Measurements from ENCODE around the gene TMEM129.

TMEM129 gene

DNA sequence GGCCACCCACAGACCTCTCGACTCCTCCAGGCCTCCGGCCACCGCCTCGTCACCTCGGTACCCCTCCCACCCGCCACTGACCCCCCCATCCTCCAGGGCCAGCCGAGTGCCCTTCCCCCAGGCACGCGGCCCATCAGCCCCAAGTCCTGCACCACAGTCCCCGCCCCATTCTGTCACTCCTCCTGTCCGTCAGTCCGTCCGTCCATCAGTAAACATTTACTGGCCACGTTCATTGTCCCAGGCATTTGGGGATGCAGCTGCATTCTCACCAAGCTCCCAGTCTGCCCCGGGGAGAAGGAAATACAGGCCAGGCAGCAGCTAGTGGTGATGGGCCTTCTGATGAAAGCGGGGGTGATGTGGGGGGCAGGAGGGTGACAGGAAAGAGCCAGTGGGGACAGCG is 36.7 kb upstream of the TMEM129 start:
- no peak for DNase-seq

DNA sequence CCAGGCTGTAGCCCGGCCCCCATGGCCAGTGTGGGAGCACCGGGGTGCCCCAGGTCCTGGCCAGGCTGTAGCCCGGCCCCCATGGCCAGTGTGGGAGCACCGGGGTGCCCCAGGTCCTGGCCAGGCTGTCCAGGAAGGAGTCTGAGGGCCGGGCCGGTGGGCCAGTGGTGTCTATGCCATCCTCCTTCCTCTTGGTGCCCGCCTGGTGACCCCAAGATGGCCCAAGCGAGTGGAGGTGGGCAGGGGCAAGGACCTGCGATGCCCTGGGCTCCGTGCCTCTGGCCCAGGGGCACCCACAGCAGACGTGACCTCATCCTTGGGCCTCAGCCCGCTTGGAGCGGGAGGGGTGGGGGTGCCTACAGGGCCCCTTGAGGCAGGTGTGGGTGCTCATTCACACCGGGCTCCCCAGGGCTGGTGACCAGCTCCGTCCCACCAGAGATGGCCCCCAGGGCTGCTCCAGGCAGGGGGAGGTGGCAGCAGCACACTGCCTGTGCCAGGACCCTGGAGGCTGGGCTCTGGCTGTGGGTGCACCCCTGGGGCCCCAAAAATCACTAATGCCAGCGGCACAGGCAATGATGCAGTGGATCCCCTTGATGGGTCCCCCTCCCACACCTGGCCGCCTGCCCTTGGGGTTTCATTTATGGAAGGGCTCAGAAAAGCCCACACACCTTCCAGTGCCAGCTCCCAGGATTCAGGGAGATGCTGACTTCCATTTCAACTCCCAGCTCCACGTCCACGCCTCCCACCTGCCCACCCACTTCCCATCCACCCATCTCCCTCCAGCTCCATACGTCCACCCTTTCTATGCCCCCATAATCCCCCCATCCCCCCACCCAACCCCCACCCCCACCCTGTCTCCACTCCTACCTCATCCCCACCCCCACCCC is 36.0 kb upstream of the TMEM129 start:
- DNase-seq: no peak

DNA sequence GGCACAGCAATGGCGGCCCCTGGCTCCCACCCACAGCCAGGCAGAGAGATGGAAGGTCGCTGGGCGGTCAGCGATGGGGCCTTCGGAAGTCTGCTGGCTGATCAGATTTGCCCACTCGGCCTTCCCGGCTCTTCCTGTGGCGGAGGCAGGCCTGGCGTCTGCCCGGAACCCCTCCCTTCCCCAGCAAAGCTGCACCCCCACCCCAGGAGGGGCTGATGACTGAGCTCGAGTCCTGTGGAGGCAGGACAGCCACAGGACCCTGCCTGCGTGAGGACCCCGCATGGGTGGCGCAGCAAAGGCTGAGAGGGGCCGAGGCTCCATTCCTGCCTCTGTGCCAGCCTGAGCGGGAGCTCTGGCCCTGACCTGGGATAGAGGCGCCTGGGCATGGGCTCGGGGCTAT is 35.0 kb upstream of the TMEM129 start:
- DNase-seq: no peak

DNA sequence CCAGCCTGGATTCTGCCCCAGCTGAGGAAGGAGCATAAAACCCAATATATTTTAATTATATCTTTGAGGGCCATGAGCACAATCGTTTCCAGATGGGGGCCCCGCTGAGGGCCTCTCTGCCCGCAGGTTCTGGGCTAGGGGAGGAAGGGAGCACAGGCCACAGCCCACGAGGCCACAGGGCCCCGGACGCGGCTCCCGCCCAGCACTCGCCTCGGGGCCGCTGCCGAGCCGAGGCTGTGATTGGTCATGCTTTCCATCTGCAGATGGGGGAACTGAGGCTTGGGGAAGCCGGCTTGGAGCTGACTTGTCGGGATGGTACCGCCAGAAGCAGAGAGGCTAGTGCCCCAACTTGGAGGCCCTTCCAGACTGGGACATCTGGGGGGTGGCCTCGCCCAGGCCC is 34.2 kb upstream of the TMEM129 start:
- no peak for DNase-seq

DNA sequence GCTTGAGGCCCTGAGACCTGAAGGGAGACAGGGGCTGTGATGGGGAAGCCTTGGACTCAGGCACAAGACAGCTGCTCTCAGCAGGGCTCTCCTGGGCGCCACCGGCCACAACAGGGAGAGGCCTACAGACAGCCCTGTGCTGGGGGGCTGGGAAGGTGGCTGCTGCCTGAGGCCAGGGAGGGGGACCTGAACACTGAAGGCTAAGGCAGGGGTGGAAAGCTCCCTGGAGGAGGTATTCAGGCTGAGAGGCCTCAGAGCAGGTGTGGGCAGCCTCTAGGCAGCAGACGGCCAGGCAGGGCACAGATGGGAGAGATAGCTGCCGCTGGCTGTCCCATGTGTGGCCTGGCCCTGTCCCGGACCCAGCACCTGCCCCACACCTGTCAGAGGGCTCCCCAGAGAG is 33.2 kb upstream of the TMEM129 start:
- DNase-seq: no peak

DNA sequence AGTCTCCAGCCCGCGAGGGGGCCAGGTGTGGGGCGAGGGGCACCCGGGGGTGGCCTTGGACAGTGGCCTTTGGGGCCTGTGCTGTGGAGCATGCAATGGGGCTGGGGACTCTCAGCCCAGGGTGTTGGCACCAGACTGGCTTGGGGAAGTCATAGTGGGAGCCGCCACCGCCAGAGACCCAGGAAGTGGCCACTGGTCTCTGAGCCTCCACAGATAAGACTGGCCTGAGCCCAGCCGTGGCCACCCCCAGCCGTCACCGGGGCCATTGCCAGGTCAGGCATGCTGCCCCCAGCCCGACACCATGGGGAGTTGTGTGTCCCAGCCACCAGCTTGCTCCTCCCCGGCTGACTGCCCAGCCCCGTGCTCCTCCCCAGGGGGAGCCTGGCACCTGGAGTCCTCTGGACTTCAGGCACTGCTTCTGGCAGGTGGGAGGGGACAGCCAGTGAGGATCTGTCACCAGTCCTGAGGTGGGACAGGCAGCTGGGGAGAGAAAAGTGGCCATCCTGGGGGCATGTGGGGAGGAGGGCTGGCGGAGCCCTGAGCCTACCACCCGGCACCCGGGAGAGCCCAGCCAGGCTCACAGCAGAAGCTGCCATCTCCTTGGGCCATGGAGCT is 32.7 kb upstream of the TMEM129 start:
- no peak for DNase-seq

DNA sequence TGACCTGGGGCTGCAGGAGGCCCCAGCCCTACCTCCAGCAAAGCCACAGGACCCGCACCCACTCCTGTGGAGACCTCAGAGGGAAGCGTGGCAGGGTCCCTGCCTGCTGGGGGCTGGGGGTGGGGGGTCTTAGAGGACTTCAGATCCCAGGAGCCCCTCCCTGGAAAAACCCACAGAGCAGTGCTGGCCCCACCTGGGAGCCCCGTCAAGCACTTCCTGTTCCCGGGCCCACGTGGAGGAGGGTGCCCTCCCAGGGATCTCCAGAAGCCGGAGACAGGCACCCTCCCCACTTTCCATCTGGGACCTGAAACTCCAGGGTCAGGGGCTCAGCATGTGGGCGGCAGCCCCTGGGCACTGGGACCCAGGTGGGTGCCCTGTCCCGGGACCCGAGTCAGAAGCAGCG is 32.2 kb upstream of the TMEM129 start:
- DNase-seq: no peak

DNA sequence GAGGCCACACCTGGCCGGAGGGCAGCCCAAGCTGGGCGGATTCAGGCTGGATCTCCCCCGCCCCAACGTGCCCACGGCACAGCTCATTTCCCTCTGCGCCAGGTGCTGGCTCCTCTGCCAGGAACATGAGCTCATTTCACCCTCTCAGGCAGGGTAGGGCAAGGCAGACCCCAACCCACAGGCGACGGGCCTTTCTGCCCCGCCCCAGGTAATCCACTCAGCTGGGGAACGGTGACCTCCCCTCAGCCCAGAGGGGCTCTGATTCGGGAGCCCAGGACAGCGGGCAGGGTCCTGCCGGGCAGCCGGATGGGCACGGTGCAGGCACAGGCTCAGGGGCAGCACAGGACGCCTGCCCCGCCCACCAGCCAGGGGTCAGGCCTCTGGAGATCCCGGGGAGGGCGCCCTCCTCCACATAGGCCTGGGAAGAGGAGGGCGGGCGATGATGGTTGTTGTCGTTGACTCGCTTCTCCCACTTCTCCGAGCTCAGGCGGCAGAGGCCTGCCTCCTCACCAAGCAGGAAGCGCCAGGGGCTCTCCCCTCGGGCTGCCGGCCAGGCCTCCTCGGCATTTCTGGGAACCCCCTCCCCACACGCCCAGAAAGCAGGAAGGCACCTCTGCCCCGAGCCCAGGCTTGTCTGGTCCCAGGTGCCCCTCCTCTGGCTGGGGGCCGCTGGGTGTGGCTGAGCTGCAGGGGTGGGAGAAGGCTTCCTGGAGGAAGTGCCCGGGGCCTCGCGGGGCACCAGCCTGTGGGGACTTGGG is 31.3 kb upstream of the TMEM129 start:
- peak; percentile 7 to 15 for DNase-seq

DNA sequence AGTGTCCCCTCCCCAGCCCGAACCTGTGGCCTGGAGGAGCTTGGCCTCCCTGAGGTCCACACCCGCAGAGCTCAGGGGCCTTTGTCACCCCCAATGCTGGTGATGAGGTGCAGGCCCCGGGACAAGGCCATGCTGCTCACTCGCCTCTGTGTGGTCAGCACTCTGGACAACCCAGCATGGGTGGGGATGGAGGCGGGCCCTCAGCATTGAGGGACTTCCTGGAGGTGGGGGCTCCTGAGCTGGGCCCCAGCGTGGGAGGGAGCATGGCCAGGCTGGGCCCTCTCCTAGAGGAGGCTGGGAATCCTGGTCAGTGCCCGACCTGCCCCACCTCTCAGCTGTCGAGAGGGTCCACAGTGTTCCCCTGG is 30.8 kb upstream of the TMEM129 start:
- no peak for DNase-seq

DNA sequence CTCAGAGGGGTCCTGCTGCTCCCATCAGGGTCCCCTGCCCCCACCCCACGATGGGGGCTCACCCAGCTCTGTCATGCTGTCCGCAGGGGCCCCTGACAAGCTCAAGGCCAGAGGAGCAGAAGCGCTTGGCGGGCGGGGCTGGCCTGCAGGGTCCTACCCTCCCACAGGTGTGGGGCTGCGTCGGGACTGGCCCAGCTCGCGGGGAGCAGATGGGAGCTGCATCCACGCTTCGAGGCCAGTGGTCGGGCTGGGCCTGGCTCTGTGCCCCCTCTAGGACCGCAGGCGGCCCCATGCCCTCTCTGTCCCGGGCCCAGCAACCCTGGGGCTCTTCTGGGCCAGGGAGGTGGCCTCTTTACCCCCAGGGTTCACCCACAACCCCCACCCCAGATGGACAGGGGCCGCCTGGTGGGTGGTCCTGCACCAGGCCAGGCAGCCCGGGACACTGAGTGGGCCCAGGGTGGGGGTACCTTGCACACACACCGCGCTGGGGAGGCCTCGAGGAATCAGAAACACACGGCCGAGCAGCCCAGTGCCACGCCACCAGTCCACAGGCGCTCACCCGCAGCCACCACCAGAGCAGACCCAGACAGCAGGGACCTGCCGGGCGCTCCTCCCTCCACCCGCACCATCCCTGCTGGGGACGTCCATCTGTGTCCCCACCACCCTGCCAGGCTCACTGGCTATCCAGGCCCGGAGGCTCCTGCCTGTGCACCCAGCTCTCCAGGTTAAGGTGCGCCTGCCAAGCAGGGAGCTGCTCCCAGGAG is 30.2 kb upstream of the TMEM129 start:
- no peak for DNase-seq

DNA sequence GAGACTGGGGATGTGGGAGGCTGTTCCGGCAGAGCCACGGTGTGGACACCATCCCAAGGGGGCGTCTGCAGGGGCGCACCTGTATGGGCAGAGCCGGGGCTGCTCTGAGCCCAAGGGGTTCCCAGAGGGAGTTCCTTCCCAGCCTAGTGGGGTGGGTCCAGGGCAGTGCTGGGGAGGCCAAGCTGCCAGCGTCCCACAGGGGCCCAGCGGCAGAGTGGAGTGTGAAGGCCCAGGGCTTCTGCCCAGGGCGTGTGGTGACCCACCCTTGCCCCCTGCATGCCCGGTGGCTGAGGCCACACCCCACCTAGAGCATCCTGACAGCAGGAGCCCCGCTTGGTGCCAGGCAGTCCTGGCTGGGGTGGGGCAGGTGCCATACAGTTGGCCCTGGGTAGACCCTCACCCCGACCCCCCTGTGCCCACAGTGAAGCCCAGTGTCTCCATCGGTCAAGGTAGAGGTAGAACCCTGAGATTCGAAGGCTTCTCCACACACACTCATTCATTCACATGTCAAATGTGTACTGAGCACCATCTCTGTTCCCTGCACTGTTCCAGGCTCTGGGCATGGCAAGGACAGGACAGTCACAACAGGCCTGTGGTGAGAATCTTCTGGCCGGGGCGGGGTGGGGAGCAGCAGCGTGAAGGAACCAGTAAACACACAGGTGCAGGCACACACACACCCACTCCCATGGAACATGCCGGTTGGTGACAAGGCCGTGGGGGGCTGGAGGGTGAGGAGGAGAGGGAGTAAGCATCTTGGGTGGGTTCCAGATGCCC is 29.4 kb upstream of the TMEM129 start:
- DNase-seq: no peak

DNA sequence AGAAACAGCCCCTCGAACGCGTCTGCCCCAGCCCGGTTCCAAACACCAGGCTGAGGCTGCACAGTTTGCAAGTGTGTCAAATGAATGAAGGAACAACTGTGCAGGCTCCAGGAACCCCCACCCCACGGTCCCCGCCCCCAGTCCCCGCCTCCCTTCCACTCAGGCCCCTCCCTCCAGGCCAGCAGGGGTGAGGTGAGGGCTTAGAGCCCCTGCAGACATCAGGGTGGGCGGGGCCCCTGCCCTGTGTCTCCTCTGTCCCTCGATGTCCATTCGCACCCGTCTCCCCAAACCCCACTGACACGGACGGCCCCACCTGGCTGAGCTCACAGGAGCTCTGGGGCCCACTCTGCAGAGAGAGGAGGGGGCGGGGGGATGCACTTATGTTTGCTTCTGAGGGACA is 28.7 kb upstream of the TMEM129 start:
- no peak for DNase-seq

DNA sequence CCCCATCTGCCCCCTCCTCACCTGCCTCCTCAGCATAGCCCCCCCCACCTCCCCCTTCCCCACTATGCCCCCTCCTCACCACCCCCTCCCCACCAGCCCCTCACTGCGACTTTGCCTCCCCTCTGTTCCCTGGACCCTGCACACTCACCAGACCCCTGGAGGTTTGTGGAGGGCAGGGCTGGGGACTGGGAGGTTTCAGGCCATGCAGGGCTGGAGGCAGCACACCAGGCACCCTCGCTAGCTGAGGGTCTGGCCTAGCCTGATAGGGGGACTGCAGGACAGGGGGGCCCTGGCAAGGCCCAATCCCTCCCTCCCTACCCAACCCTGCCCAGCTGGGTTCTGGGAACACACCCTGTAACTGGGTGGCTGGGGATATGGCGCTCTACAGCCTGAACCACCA is 28.2 kb upstream of the TMEM129 start:
- DNase-seq: no peak

DNA sequence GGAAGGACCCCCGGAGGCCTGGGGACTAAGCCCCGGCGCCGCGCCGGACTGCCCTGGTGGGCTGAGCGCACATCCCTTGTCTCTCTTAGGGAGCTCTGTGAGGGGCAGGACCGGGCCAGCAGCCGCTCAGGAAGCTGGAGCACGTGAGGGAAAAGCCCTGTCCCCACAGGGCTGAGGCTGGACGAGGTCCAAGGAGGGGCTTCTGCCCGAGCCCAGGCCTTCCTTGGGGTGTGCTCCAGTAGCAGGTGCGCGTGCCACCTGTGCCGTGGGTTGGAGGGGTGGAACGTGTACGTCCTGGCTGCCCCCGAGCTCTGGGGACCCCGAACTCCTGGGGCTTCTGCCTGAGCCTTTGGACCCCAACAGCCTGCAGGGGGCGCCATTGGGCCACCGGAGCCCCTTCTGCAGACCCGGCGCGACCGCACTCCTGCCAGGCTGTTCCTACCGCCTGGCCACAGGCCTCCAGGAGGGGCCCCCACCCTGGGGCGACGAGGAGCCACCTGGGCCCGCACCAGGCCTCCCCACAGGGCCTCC is 27.4 kb upstream of the TMEM129 start:
- peak; percentile 72 for DNase-seq

DNA sequence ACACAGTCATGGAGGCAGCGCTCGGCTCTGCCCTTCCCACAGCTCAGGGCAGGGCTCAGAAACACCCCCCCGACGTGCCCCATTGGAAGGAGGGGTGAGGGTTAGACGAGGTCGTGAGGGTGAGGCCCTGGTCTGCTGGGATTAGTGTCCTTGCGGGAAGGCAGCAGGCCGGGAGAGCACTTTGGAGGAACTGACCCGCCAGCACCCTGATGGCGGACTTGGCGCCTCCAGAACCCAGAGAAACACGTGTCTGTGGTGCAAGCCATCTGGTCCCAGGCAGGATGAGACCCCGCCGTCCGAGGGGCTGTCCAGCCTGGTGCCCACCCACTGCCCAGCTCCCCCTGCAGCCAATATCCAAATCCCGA is 26.5 kb upstream of the TMEM129 start:
- no peak for DNase-seq

DNA sequence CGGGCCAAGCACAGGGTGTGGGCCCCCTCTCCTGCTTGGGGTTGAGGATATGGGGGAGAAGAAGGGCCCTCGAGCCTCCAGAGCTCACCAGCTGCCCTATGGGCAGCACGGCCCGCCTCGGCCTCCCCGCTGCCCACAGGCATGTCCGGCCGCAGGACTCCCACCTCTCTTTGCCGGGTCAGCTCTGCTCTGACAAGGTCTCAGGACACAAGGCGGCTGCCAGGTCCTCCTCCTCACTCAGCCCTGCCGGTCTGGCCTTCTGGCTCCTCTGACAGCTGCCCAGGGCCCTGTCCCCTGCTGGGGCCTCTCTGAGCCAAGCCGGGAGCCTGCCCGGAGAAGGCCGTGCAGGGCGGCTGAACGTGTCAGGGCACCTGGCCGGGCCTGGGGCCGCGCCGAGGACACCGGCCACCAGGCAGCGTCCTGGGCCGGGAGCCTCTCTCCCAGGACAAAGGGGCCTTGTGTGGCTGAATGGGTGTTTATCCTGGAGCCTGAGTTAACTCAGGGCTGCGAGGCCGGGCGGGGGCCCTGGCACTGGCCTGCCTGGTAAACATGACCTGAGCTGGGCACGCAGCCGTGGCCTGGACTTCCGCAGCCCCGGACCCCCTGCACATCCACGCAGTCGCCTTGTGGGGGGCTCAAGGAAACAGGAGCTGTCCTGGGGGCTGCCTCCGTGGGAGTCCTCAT is 25.9 kb upstream of the TMEM129 start:
- no peak for DNase-seq

DNA sequence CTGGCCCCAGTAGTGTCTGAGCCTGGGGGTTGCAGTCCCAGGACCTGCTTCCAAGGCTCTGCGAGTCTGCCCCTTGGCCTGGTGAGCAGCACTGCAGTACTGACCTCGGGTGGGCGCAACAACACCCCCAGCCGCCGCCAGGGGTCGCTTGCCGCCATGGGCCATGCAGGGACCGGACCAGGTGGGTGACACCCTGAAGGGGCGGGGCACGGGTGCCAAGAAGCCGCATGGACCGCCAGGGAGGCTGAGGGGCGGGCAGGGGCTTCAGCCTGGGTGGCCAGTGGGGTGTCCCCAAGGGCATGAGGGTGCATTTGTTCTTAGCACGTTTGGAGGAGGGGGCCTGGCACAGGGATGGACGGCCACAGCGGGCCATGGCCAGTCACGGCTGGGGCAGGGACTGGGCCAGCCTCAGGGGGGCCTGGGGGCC is 25.2 kb upstream of the TMEM129 start:
- DNase-seq: peak; percentile 77 to 78

DNA sequence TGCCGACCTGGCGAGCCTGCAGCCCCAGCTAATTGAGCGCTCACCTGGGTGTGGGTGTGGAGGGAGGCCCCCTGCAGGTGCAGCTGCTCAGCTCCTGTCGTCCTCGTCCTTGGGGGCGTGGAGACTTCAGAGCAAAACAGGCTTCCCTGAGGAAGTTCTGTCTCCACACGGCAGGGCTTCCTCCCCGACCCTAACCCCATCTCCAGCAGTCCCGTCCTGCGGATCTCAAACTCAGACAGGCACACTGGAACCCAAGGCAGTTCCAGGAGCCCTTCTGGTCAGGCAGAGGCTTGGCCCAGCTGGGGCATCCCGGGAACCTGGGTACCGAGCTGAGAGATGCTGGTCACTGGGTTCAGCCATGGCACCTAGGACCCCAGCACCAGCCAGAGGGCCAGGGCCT is 24.6 kb upstream of the TMEM129 start:
- DNase-seq: no peak

DNA sequence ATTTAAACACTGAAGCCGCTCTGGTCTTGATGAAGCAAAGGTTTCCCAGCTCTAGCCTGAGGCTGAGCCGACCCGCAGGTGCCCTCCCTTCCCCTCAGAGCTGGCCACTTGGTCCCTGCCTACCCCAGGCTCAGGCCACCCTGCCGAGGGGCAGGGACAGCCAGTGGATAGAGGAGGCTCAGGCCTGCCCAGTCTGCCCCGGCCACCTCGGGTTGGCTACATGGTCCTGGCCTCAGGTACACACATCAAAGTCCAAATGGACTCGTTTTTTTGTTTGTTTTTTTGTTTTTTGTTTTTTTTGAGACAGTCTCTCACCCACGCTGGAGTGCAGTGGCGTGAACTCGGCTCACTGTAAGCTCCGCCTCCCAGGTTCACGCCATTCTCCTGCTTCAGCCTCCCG is 24.0 kb upstream of the TMEM129 start:
- DNase-seq: no peak

DNA sequence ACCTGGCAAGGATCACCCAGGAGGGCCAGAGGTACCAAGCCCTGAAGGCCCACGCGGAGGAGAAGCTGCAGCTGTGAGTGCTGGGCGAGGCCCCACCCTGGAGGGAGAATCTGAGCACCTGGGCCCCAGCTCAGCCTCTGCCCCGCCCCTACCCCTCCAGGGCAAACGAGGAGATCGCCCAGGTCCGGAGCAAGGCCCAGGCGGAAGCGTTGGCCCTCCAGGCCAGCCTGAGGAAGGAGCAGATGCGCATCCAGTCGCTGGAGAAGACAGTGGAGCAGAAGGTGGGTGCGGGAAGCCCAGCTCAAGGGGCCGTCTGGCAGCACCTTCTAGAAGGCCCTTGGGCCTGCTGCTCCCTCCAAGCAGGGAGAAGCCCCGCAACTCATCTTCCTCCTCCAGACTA is 23.4 kb upstream of the TMEM129 start:
- DNase-seq: no peak

DNA sequence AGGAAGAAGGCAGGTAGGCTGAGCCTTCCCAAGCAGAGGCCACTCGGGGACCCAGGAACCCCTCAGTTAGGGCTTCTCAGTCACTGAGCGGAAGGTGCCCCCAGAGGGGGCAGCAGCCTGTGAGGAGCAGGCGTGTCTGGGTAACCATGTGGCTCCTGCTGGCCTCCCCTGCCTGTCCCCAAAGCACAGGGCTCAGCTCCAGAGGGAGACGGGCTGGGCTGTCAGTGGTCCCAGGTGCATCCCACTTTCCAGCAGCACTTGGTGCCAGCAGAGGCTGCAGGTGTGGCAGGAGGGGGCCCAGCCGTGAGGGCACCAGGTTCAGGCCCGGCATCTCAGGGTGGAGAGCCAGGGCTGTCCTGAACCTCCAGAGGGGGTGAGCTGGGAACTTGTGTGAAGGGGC is 22.9 kb upstream of the TMEM129 start:
- DNase-seq: no peak

DNA sequence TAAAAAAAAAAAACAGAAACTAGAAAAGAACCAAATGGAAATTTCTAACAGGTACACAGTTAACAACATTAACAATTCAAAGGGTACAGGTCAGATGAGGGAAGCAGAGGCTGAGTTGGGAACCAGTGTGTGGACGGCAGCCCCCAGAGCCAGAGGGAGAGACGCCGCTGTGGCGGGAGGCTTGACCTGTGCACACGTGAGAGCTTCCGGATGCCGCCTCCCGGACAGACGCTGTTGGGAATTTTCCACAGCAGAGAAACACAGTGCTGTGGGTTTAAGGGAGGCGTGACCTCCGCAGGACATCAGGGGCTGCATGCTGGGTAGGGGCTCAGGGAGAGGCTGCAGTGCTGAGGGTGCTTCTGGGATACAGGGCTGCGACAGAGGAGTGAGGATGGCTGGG is 22.4 kb upstream of the TMEM129 start:
- DNase-seq: no peak

Measured in CD4-positive, alpha-beta T cell treated with Interleukin-1 beta for 1 hour (primary cell).